Fibroblast of pulmonary artery (primary cell): ENCODE measurements around the gene ADAMTS20.

Experiments
- DNase-seq: peaks from one replicate; pipeline ENCODE4 v3.0.0-alpha.2; 2010; ENCODE audit warnings: low read depth
- H3K4me3 ChIP-seq: replicated peaks from 2 replicates; pipeline ENCODE4 v1.5.1; 2011; ENCODE audit warnings: low read depth, mild to moderate bottlenecking, control low read depth, low read length, moderate library complexity
- TF ChIP-seq, protein P1 (sequence below): IDR thresholded peaks from 2 replicates; pipeline ENCODE4 v1.5.1; 2011; ENCODE audit warnings: mild to moderate bottlenecking, control low read depth, low read length, inconsistent platforms; ENCODE audit errors: missing control alignments

ADAMTS20 gene

DNA sequence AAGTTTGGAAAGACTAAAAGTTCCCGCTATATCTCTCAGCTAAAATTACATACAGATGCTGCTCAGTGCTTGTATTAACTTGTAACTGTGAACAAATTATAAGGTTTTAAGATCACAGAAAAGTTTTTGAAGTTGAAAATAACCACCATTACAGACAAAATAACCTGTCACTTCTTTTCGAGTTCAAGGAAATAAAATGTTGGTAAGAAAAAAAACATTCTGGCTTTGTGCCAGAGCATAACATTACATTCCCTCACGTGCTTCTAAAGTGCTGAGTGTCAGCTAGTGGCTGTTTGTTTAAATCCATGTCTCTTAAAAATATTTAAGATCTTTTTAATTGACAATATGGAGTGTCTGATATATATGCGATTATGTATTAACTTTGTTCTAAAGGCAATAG lies 27.2 kb upstream of the ADAMTS20 start:
- H3K4me3 ChIP-seq, result no peak overlapping the region
- TF ChIP-seq, protein P1, sequence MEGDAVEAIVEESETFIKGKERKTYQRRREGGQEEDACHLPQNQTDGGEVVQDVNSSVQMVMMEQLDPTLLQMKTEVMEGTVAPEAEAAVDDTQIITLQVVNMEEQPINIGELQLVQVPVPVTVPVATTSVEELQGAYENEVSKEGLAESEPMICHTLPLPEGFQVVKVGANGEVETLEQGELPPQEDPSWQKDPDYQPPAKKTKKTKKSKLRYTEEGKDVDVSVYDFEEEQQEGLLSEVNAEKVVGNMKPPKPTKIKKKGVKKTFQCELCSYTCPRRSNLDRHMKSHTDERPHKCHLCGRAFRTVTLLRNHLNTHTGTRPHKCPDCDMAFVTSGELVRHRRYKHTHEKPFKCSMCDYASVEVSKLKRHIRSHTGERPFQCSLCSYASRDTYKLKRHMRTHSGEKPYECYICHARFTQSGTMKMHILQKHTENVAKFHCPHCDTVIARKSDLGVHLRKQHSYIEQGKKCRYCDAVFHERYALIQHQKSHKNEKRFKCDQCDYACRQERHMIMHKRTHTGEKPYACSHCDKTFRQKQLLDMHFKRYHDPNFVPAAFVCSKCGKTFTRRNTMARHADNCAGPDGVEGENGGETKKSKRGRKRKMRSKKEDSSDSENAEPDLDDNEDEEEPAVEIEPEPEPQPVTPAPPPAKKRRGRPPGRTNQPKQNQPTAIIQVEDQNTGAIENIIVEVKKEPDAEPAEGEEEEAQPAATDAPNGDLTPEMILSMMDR, result no peak
- DNase-seq, result no peak

DNA sequence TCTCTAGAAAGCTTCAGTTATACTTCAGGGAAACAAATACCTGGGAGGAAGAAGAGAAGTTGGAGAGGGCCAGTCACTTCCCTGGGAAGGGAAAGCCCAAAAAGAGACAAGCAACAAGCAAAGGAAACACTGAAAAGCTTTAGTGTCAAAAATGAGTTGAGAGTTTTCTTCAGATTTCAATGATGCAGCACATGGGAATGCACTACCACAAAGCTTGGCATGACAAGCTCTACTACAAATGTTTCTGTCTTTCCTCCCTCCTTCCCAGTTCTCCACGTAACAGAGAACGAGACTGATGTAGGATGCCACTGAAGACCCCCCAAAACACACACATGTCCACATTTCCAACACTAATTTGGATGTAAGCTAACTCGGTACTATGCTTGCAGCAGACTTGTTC lies 26.8 kb upstream of the ADAMTS20 start:
- no peak overlapping the region for H3K4me3 ChIP-seq
- TF ChIP-seq, protein P1, result no peak
- no peak for DNase-seq

DNA sequence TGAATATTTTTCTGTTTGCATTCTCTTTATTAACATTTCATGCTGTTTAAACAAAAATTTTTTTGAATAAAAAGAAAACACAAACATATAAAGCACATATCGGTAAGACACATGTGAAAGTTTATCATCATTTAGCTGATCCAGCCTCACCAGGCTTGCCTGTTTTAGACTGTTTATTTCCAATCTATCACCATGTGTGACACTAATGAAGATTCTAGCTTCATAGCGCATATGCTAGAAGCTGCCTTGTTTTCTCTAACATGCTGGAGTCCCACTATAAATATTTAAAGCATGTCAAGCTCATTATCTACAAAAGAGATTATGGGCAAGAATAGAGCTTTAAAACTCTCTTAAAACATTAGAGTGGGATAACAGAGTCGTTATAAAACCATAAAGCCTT lies 25.4 kb upstream of the ADAMTS20 start:
- TF ChIP-seq, protein P1, result no peak
- DNase-seq, result no peak
- no peak overlapping the region for H3K4me3 ChIP-seq

DNA sequence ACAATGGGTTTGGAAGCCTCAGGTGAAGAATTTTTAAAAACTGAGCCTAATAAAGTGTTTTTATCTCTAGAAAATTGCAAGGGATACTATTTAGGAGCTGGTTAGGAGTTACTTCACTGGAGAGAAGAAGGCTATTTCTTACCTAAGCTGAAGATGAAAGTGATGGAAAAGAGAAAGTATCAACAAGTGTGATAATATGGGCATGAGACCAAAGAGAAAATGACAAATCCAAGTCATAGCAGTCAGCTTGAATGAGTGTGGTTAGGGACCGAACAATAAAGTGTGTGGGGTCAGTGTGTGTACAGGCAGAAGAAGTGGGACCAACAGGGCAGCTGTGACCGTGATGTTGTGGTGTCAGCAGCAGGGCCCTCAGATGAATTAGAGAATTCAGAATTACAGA lies 24.2 kb upstream of the ADAMTS20 start:
- TF ChIP-seq, protein P1, result no peak
- no peak for DNase-seq
- no peak overlapping the region for H3K4me3 ChIP-seq

DNA sequence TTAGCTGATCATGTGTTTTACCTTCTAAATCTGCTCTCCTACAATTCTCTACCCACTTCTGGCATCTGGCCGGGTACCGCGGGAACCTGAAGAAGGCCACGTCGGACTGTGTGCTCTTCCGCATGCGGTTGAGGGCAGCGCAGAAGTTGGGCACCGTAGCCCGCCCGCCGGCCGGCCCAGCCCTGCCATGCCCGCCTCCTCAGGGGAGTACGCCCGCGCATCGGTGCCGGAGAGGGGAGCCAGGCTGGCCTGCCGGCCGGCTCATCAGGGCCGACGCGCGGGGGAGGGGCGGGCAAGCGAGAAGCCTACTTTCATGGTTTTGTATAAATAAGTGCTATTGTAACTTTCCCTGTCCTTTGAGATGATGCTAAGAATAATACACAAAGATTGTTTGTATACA lies 19.9 kb upstream of the ADAMTS20 start:
- TF ChIP-seq, protein P1, result no peak
- no peak for DNase-seq
- no peak overlapping the region for H3K4me3 ChIP-seq

DNA sequence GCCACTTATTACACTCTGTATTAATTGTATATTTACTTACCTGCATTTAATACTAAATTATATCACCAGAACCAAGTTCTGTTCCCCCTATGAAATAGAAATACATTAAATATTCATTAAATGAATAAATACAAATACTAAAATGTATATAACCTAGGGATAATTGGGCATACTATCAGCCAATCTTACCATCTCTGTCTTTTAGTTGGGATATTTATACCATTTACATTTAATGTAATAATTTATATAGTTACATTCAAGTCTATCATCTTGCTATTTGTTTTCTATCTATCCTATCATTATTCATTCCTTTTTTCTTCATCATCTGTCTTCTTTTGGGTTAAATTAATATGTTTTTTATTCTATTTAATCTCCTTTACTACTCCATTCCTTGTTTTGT lies 4.1 kb upstream of the ADAMTS20 start:
- TF ChIP-seq, protein P1, result no peak
- no peak overlapping the region for H3K4me3 ChIP-seq
- DNase-seq, result no peak

DNA sequence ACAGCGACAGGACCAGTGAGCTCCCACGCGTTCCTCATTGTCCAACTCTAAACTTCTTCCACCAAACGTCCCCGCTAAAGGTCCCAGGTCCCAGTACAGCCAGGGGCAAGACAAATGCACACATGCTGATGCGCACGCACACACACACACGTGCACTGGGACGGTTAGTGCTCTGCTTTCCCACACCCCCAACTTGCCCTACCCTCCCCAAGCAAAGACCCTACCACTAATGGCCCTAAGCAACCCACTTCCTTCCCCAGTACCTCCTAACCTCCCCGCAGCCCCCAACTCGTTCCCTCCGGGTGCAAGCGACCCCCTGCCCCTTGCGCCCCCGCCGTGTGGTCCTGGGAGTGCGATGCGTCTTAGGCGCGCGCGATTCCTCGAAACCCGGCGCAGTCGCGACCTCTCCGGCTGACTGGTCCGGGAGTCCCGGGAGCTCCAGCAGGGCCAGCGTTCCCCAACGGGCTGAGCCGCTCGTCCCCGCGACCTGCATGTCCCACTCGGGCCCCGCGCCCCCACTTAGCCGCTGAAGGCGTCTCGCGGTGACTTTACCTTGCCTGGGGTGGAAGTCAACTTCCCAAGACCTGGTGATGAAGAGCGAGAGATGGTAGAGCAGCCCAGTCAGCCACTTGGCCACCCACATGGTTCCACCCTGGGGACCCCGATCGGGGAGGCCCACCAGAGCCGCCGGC lies 578 bp downstream of the ADAMTS20 start:
- TF ChIP-seq, protein P1, result no peak
- no peak for DNase-seq
- H3K4me3 ChIP-seq, result no peak overlapping the region
